Measurements from ENCODE around the gene ADAMTS6.

The ADAMTS6 gene

GRCh38 chr5:65144136-65144871, 337.4 kb downstream of the ADAMTS6 start:
- DNase-seq (ENCODE audit: low spot score) = no peak

- no peak for DNase-seq (ENCODE audit: low spot score)
These were observed 339.2 kb downstream of the ADAMTS6 start for GRCh38 chr5:65142511-65143011.

DNA sequence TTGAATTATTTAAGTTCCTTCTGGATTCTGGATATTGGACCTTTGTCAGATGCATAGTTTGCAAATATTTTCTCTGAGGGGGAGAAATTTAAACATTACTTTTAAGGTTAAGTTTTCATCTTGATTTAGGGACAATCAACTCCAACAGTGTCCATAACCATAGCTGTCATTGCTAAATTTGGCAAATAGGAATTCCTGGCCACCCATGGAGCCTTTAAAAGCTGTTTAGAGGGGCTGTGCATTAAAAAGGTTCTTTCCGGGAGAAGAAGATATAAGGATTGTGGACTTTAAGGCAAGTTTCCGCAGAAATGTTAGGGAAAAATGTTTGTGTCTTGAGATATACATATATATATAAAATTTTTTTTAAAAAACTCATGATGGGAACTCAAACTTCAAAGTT, 339.7 kb downstream of the ADAMTS6 start:
- DNase-seq (ENCODE audit: low spot score) = no peak

- DNase-seq (ENCODE audit: low spot score) = no peak
These were observed 340.2 kb downstream of the ADAMTS6 start for GRCh38 chr5:65141493-65141892.

- DNase-seq (ENCODE audit: low spot score) = no peak
These were observed 344.1 kb downstream of the ADAMTS6 start for GRCh38 chr5:65137631-65138030.

- DNase-seq (ENCODE audit: low spot score) = no peak
These were observed 348.1 kb downstream of the ADAMTS6 start for GRCh38 chr5:65133477-65134110.

- no peak for DNase-seq (ENCODE audit: low spot score)
These were observed 349.3 kb downstream of the ADAMTS6 start for GRCh38 chr5:65132386-65132785.

DNA sequence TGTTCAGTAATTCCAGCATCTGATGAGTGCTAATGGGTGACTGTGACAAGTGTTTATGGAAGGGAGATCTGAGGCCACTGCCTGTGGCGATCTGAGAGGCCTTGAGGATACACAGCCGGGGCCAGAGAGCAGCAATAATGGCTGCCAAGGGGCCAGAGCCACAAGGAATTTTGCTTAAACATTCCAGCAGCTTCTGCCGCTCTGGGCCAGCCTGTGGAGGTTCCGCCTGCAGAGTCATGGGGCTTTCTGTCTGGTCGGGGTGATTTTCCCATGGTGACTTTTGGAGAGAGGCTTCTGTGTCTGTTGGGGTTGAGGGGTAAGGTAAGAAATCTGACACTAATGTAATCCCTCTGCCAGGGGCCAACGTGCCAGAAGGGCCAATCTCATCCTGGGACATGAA, 353.5 kb downstream of the ADAMTS6 start:
- peak; percentile 53 for DNase-seq (ENCODE audit: low spot score)

GRCh38 chr5:65127161-65127901, 354.4 kb downstream of the ADAMTS6 start:
- no peak for DNase-seq (ENCODE audit: low spot score)

DNA sequence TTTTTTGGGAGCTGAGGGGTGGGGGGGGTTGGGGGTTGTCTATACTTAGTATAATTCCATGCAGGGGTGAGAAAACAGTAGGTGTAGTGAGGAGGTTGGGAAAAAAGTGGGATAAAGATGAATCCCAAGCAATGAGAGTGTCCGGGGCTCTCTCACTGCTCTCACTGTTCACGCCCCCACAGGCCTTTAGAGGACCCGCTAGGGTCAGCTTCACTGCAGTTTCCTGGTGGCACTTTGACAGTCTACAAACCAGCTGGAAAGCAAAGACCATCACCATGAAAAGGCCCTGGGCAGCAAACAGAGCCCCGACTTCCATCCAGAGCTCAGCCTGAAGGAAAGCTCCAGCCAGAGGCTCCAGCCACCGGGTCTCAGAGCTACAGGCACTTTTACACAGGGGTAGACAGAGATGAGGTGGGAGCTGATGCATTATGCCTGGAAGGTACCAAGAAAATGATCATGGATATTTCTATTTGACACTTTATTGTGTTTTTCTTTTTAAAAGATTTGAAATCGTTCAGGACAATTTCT, 355.1 kb downstream of the ADAMTS6 start:
- no peak for DNase-seq (ENCODE audit: low spot score)

DNA sequence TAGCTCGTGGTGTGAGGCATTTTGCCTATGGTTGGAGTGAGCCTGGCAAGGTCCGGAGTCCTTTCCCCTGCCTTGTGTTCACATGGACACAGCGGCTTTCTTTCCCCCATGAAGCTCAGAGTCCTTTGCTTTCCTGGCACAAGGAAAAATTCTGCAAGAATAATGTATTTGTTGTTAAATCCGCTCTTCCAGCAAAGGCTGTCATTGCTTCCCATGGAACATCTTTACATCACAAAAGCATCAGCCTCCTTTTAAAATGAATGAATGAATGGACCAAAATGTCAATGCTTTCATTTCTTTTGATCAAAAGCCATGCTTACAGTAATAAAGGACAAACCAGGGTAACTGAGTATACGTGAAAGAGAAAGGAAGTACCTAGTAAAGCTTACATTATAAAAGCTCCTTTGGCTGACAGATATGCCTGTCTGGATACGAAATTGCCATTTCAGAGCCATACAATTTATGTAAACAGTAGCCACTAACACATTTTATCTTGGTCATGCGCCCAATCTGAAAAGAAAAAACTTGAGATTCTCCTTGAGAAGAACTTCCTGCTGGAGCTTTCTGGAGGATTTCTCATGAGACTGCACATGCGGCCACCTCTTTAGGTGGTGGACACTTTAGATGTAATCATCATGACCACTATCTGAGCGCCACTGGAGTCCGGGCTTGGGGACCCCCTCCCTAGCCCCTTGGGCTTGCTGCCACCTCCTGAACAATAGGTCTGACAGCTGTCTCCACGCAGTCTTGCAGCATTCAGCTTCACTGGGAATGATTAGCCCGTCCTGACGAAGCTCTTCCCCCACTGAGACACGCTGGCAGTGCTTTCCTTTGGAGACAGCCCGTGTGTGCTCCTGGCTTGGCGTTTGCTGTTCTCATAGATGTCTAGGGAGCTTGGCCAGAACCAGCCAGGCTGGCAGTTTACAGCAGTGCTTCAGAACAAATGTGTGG, 355.9 kb downstream of the ADAMTS6 start:
- DNase-seq (ENCODE audit: low spot score) = no peak

DNA sequence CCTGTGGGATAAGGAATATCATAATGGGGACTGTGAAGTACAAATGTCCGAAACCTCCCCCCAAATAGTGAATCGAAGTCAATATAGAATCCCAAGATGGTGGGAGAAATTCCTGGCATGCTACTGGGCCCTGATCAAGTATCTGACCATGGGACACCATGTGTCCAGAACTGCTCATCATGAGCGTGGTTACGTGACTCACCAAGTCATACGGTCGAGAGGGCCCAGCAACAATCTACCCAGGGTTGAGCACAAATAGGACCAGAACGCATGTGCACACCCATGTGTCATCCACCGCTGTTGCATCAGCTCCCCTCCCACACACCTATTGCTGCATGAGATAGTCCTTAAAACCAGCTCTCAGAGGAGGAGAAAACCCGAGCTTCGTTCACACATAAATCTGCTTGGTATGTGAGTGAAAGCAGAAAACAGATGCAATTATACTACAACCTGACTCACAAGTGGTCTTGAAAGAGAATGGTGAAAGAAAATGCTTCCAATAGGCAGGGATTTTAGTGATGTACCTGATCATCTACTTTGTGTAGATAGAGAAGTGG, 359.8 kb downstream of the ADAMTS6 start:
- no peak for DNase-seq (ENCODE audit: low spot score)

GRCh38 chr5:65120371-65120967, 361.3 kb downstream of the ADAMTS6 start:
- DNase-seq (ENCODE audit: low spot score) = no peak

DNA sequence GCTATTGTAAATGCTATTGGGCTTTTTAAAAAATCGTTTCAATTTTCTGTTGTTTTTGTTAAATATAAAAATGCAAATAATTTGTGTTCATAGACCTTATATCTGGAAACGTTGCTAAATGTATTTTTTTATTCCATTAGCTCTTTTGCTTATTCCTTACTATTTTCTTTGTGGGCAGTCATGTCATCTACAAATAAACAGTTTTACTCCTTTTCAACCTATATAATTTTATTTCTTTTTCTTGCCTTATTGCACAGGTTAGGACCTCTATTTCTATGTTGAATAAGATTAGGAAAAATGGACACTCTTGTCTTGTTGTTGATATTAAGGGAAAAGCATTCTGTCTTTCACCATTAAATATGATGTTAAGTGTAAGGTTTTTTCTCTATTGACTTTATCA, 364.2 kb downstream of the ADAMTS6 start:
- no peak for DNase-seq (ENCODE audit: low spot score)

DNA sequence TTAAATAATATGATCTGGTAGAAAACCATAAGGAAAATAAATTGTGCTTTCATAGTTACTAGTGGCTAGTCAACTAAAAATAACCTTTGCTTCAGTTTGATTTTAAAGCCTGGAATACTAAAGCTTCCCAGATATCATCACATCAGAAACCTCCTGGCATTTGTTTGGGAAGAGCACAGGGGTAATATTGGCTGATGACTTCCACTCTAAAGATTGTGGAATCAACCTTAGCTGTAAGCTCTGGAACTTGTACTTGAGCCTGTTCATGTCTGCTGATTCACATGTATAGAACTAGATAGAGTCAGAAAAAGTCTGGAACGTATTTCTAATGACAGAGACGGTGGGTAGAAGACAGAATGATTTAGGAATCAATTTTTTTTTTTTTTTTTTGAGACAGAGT, 367.9 kb downstream of the ADAMTS6 start:
- DNase-seq (ENCODE audit: low spot score) = no peak

DNA sequence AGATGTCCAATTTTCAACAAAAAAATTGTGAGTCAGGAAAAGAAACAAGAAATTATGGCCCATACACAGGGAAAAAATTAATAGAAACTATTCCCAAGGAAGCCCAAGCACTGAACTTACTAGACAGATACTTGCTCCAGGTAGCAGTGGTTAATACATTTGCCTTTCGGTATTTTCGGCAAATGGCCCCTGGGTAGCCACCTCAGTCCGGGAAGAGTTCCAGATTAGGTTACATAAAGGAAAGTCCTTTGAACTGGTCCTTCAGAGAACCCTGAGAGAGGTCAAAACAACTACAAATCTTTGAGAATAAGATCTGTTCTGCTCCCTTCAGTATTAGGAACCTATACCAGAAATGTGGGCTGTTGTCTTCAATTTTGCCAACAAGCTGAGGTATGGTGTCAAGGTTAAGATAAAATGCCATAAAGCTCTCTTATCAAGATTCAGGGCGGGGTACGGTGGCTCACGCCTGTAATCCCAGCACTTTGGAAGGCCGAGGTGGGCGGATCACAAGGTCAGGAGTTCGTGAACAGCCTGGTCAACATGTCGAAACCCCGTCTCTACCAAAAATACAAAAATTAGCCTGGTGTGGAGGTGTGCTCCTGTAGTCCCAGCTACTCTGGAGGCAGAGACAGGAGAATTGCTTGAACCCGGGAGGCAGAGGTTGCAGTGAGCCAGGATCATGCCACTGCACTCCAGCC, 369.6 kb downstream of the ADAMTS6 start:
- DNase-seq (ENCODE audit: low spot score) = no peak

- DNase-seq (ENCODE audit: low spot score) = no peak
These were observed 372.7 kb downstream of the ADAMTS6 start for GRCh38 chr5:65108786-65109743.

- no peak for DNase-seq (ENCODE audit: low spot score)
These were observed 376.4 kb downstream of the ADAMTS6 start for GRCh38 chr5:65105301-65105700.

DNA sequence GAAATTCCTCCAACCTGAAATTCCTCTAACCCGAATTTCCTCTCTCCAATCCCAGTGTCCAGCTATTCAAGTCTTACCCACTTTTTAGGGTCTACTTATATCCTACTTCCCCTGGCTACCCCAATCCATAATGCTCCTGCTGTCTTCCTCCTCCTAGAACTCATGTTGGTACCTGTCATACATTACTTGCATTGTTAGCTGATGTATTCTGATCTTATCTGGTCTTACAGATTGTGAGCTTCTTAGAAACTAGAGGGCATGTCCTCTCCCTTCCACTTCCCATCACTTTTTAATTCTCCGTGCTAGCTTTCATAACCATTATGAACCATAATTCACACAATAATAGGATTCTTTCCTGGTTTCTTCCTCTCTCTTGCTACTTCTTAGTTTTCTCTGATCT, 376.9 kb downstream of the ADAMTS6 start:
- no peak for DNase-seq (ENCODE audit: low spot score)
